Femur (tissue), 1 donor: ENCODE measurements around the gene ATP1A3.
"Not testable (repeated sequence)": the region's sequence is repeated elsewhere in the genome, so short reads cannot be mapped to it uniquely, and the experiment has no call there.

ENCODE experiments used
- DNase-seq: peaks from one replicate; pipeline ENCODE4 v3.0.0-alpha.2; 2017

ATP1A3 gene

DNA sequence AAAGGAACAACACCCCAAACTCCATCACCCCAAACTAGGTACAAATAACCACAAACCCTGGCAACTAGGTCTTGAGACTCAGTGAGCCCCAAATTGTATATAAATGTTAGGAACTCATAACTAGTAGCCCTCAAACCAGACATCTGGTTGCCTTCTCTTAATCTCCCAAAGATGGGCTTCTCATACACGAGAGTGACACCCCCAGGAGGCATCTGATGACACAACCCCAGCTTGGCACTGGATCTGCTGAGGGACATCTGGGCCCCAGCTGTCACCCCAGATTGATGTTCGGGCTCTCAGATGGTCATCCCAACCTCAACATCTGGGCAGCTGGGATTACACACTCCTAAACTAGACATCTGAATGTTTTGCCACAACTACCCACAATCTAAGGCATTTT, 49.7 kb downstream of the ATP1A3 start:
- DNase-seq = no peak

DNA sequence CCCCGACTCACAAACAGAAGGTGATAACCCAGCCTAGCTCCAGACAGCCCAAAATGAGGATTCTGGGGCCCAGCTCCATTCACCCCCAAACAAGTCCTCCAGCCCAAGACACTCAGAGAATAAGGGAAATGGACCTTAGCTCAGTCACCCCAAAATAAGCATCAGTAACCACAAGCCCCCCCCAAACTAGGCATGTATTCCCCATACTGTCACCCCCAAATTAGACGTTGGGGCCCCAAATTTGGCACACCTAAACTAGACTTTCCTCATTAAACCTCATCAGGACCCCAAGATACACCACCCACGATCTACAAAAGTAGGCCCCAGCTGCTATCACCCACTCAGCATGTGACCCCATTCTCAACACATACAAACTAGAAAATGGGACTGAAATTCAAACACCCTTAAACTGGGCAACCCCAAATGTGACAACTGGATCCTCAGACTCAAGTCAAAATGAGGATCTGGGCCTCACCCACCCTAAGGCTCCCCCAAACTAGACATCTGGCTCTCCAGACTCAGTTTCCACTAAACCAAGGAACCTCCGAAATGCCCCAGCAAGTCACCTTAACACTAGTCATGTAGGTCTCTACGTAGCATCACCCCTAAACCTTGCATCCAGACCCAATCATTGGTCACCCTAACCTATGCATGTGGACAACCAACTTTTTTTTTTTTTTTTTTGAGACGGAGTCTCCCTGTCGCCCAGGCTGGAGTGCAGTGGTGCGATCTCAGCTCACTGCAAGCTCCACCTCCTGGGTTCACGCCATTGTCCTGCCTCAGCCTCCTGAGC, 52.4 kb downstream of the ATP1A3 start:
- DNase-seq = no peak

DNA sequence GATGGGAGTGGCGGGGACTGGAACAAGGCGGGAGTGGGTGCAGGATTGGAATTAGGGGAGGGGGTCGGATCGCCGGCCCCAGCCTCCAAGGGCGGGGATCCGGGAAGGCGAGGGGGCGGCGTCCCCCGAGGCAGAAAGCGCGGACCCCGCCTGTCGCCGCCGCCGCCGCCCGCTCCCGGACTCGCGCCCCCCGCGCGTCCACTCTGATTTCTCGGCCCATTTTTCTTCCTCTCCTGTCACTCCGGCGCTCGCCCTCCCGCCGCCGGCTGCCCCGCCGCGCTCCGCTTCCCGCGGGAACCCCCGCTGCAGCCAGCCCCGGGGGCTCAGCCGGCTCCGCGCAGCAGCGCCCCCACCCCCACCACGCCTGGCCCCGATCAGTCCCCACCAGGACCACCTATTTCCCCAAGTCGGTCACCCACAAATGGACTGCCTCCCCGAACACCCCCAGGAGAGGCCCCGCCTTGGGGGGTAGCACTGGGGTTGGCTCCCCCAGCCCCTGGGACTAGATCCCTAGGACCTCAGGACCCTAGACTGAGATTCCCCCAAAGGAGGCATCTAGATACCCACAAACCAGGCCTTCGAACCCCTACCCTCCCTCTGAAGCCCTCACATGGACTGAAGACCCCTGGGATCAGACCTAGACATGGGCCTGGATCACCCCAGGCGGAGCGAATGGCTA, 53.2 kb downstream of the ATP1A3 start:
- no peak for DNase-seq

DNA sequence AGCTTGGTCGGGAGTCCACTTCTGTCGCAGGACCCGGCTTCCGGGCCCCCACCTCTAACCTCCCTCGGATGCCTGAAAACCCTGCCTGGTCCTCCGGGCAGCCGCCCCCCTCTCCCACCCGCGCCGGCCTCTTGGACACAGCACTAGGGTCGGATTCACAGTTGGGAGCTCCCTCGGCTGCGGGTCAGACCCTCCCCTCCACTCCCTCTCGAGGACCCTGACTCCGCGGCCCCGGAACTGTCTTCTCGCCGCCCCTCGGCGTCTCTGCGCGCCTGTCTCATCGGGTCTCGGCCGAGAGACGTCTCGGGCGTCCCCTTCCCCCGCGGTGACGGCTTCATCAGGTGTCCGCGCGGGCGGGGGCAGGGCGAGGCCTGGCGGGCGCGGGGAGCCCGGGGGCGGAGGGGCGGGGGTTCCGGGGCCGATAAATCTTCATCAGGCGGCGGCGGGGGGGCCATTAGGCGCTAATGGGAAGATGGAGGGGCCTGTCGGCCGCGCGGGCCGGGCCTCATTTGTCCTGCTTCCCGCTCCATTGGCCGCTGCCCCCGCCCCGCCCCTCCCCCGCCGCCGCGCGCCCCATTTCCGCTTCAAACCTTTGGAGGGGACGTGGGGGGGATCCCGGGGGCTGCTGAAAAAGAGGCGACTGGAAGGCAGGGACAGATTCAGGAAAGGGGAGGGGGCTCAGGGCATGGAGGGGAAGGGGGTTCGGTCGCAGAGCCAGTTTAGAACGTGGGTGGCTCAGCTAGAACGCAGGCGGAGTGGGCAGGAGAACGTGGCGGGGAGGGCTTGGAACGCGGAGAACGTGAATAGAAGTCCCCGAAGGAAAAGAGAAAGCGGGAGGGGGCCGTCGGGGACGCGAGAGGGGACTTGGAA, 53.9 kb downstream of the ATP1A3 start:
- peak; percentile 78 for DNase-seq

DNA sequence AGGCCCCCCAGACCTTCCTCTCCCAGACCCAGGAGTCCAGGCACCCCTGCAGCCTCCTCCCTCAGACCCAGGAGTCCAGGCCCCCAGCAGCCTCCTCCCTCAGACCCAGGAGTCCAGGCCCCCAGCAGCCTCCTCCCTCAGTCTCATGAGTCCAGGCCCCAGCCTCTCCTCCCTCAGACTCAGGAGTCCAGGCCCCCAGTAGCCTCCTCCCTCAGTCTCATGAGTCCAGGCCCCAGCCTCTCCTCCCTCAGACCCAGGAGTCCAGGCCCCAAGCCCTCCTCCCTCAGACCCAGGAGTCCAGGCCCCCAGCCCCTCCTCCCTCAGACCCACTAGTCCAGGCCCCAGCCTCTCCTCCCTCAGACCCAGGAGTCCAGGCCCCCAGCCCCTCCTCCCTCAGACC, 54.8 kb downstream of the ATP1A3 start:
- not testable (repeated sequence) for DNase-seq

DNA sequence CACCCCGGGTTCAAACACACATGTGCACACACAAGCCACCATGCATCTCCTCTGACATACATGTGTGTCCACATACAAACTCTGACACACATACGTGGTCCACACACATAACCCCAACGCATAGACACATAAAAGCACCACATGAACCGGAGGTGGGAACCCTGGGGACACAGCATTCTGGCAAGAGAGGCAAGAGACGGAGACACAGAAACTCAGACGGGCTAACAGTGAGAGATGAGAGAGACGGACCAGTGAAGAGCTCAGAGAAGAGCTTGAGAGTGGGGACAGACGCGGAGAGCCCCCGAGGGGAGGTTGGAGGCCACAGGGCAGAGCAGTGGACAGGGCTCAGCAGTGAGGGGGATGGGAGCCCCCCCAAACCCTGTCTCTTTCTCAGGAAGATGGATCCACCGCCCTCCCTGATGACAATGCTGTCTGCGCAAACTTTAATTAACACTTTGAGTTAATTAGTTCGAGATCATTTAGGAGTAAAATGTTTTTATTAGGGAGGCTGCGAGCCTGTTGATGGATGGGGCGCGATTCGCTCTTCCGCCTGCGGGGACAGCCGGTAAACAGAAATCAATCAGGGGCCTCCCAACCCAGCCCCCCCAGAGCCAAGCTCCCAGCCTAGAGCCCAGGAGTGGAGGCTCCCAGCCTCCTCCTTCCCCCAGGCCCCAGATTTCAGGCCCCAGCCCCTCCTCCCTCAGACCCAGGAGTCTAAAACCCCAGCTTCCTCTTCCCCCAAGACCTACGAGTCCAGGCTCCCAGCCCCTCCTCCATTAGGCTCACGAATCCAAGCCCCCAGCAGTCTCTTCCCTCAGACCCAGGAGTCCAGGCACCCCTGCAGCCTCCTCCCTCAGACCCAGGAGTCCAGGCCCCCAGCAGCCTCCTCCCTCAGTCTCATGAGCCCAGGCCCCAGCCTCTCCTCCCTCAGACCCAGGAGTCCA, 56.2 kb downstream of the ATP1A3 start:
- no peak for DNase-seq

DNA sequence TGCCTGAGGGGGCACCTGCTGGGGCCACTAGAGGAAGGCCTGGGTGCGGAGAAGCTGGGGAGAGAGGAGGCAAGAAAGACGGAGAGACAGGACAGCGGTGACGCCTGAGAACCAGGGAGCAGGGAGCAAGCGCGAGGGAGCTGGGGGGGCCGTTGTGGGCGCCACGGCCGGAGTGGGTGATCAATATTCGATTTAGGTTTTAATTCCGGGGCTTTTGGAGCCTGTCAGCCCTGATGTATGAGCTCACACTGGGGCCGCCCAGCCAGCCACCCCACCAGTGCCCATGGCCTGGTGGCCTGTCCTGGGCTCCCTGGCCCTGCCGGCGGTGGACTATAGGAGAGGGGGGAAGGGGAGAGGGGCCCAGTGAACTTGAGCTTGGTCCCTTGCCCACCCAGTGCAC, 57.1 kb downstream of the ATP1A3 start:
- DNase-seq = no peak

DNA sequence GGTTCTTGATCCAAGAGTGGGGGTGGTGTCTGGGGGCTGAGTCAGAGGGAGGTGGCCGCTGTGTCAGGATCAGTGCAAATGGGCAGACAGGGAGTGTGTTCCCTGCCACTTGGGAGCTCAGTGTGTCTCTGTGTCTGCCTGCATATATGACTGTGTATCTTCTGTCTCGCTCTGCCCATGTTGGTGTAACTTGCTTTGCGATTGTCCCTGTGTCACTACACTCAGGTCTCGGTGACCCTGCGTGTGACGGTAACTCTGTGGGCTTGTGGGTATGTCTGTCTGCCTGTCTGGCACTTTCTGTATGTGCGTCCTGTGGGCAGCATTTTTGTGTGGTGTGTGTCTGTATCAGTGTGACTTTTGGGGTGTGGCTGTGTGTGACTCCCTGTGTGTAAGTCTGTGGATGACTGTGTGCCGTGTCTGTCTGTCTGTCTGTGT, 57.6 kb downstream of the ATP1A3 start:
- DNase-seq = no peak

DNA sequence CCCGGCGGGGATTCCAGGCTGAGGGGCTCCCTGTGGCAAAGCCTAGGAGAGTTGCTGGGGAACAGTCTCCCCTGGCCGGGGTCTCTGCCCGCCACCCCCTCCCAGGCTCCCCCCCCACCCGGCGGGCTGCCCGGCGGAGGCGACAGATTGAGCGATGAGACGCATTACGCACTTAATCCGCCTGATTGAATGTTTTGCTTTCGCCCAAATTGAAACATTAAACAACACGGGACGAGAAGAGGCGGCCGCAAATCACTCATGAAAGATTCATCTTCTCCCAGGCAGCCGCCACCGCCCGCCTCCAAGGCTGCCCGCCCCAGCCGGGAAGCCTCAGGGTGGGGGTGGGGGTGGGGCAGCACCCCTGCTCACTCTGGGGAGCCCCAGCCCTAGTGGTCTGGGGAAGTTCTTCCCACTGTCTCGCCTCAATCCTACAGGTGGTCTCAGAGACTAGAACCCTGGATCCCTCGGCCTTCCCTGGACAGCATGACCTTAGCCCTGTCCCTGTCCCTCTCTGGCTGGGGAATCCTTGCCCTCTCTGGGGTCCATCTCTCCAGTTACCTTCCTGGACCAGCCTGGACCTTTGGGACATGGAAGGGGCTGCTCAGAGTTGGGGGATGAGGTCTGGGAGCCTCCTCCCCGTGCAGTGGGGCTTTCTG, 58.1 kb downstream of the ATP1A3 start:
- no peak for DNase-seq

DNA sequence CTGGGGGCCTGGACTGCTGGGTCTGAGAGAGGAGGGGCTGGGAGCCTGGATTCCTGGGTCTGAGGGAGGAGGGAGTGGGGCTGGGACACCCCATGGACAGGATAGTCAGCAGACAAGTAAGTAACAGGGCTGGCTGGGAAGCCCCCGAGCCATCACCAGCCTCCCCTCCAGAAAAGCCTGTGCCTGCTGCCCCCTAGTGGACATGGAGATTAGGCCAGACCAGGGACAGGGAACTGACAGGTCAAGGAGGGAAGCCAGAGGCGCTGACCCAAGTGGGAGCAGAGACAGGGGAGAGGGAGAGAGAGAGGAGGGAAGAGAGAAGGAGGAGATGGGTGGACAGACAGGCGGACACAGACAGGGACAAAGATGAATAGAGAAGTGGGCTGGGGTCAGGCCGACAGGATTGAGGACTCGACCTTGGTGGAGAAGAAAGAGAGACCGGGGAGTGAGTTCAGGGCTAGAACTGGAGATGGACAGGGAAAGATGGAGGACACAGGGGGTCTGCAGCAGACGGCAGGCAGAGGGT, 59.1 kb downstream of the ATP1A3 start:
- DNase-seq = peak; percentile 80

DNA sequence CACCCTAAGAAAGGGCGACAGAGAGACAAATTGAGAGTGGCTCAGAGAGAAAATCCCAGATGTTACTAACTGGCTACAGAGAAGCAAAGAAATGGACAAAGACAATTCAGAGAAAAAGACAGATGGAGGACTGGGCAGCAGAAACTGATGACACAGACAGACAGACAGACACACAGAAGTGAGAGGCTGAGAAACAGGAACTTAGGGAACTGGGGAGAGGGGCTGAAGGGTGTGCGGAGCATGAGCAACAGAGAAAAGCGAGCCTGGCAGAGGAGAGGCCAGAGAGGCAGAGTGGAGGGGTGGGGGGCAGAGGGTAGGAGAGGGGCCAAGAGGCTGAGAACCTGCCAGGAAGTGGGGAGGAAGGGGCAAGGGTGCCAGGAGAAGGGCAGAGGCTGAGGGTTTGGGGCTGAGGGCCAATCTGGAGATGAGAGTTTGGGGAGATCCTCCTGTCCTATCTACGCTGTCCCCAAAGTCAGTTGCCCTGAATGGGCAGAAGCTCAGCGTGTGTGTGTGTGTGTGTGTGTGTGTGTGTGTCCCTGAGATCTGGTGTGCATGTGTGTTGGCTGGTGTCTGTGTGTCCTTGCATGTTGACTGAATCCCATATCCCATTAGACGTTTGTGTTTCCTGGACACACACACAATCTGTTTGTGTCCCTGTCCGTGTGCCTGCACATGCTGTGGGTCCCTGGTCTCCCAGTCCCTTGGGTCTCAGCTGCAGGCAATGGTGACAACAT, 60.2 kb downstream of the ATP1A3 start:
- DNase-seq = no peak

DNA sequence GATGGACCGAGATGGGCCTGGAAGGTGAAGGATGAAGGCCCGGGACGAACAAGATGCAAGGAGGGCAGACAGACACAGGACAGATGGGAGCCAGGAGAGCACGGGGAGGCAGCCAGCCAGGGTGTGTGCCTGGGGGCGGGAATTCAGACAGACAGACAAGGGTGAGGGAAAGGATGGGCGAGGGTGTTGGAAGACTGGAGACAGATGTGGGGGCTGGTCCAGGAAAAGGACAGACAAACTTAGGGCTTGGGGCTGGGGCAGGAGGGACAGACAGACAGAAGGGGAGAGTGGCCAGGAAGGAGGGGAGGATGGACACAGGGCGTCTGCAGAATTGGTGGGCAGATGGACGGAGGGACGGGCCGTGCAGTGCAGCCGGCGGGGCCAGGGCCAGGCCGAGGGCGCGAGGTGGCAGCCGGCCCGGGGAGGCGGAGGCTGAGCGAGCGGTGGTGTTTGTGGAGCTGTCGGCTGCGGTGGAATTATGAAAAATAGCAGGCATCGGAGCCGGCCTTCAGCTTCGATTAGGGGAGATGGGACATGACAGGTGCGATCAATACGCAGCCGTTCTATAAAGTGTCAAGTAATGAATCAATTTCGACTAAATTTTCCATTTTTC, 61.2 kb downstream of the ATP1A3 start:
- no peak for DNase-seq

DNA sequence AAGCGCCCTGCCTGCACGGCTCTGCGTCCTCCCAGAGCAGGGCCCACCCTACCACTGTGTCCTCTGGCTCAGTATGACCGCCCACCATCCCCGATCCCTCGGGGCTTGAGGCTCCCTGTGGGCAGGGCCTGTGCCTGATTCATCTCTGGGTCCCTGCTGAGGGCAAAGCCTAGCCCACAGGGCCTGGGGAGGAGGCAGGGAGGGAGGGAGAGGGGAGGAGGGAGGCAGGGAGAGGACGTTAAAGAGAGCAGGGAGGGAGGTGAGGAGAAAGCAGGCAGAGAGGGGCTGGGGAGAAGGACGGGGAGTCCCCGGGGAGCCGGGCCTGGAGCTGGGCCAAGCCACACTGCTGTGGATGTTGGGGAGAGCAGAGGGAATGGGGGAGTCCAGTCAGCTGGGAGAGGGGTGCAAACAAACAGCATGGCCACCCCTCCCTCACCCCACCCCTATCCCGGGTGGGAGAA, 61.7 kb downstream of the ATP1A3 start:
- no peak for DNase-seq

DNA sequence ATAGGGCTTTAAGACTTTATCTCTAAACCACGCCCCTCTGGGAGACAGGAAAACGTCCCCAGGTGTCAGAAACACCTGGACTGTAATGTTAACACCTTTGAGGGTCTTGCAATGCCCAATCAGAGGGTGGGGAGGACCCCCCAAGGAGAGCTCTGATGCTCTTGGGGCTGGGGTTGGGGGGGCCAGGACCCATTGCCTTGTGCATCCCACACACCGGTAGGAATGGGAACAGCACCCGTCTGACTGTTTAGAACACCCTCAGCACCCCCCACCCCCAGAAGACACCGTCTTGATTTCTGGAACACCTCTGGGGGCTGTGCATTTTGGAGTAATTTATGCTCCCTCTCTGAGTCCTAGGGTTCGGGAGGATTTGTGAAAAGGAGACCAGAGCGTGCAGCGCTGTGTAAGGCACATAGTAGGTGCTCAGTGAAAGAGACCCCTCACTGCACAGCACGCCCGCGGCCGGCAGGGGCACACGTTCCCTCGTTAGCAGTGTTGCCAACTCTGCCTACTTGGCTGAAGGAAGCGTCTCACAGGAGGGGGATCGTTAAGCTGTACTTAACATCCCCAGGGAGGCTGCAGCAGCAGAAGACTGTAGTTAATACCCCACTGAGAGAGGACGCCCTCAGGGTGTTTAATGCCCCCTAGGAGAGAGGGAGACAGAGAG, 63.0 kb downstream of the ATP1A3 start:
- no peak for DNase-seq

DNA sequence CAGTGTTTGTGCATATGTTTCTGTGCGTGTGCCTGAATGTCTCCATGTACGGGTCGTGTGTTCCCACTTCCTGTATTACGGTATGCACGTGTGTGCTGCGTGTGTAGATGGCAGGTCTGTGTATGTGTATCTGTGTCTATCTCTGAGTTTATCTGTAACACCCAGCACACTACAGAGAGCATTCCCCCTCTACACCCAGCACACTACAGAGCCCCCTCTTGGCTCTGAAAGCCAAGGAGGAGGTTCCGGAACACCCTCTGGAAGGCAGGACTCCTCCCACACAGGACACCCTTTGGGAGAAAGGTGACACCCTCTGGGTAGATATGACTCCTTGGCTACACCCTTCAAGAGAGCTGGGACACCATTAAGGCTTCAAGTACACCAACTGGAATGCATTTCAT, 63.7 kb downstream of the ATP1A3 start:
- no peak for DNase-seq

DNA sequence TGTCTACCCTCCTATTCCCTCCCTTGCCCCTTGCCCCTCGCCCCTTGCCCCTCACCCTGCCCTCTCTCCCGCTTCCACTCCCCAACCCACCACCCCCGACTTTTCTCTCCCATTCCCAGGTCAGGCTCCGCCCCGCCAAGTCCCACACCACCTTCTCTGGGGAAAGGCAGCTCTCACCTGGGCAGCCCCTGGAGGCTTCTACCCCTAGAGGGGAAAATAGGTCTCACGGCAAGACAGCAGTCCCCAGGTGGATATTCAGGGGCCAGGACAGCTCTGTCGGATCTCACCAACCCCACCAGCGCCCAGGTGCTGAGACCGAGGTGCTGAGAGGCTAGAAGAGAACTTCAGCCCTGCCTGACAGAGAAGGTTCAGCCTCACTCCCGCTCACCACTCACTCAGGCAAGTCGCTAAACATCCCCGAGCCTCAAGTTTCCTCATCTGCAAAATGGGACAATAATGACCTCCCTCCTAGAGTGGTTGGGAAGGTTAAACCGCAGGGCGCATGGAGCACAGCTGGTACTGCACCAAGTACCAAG, 64.4 kb downstream of the ATP1A3 start:
- DNase-seq = no peak

DNA sequence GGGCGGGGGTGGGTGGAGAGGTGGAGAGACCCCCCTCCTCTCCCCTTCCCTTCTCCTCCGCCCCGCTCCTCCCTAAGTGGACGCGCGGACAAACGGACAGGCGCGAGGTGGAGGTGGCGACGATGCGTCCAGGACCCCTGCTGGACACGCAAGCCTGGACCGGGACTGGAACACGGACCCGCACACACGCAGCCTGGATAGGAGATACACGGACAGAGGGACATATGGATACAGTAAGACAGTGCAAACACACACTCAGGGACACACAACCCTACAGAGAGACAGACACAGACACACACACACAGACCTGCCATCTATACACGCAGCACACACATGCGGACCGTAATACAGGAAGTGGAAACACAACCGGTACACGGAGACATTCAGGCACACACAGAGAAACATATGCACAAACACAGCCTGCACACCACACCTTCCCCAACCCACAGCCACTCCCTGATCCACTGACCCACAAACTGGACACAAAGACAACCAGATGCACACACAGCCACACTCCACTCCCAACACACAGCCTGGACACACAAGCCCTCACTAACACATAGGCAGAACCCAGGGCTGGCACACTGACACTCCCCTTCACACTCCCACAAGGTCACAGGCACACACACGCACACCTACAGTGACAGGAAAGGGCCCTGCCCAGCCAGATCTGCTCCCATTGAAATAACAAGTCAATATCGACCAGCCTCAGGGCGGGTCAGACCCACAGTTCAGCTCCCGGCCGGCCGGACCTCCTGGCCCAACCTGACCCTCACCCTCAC, 65.1 kb downstream of the ATP1A3 start:
- no peak for DNase-seq

DNA sequence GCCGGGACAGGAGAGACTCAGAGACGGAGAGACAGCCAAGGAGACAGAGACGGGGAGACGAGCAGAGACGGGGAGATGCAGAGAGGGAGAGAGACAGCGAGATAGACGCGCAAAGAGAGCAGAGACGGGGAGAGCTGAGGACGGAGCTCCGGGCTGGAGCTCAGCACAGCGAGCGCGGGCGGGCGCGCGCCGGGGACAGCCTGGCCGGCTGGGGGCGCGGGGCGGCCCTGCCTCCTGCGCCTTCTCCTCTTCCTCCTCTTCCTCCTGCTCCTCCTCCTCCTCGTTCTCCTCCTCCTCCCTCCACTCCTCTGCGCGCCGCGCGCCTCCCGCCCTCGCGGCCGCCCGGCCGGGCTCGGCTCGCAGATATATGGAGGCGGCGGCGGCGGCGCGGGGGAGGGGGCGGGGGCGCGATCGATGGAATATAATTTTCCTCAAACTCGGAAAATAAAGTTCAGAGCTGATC, 65.8 kb downstream of the ATP1A3 start, which contains the start of gene ERFL:
Gene ERFL, minus strand, starts transcription at position 229 of the 463 bp plus-strand sequence. CDS start 15,530 bp downstream, outside the sequence.
- DNase-seq = no peak
